IPS DF 6.9 (cell line): ENCODE measurements around the gene SFTPB.
"Not testable (repeated sequence)": the region's sequence is repeated elsewhere in the genome, so short reads cannot be mapped to it uniquely, and the experiment has no call there.

Experiments
- DNase-seq: peaks from one replicate; pipeline ENCODE4 v3.0.0-alpha.2; 2013; ENCODE audit warnings: low read depth, low spot score
- H3K27ac ChIP-seq: one replicate; pipeline ENCODE4 v1.5.1; 2013; ENCODE audit warnings: low read length, control low read depth
- H3K27me3 ChIP-seq: 2 replicates; pipeline ENCODE4 v1.6.1; 2013; ENCODE audit warnings: mild to moderate bottlenecking, low read length; ENCODE audit not compliant: control insufficient read depth, insufficient read depth
- H3K36me3 ChIP-seq: 2 replicates; pipeline ENCODE4 v1.6.1; 2013; ENCODE audit warnings: low read length; ENCODE audit not compliant: control insufficient read depth, insufficient read depth
- H3K4me1 ChIP-seq: 2 replicates; pipeline ENCODE4 v1.6.1; 2013; ENCODE audit warnings: low read length; ENCODE audit not compliant: control insufficient read depth, insufficient read depth
- H3K4me3 ChIP-seq: 2 replicates; pipeline ENCODE4 v1.5.1; 2013; ENCODE audit warnings: mild to moderate bottlenecking, low read length
- H3K9me3 ChIP-seq: 2 replicates; pipeline ENCODE4 v1.6.1; 2013; ENCODE audit warnings: low read length, inconsistent platforms; ENCODE audit not compliant: control insufficient read depth, insufficient read depth
- WGBS: extraction: QIAGEN DNeasy Blood & Tissue Kit; methylation state at CpG from one replicate; pipeline ENCODE4 v1.1.7; 2013; ENCODE audit warnings: mixed read lengths, missing lambda C conversion rate; ENCODE audit not compliant: insufficient read length, insufficient coverage; 5-methylcytosine and 5-hydroxymethylcytosine counted together

SFTPB gene

GRCh38 chr2:85666016-85666415, 2.0 kb downstream of the SFTPB start:
- H3K27ac ChIP-seq: no peak overlapping the region
- no peak for DNase-seq

GRCh38 chr2:85665264-85665937, 2.6 kb downstream of the SFTPB start:
- no CpG with 5 or more reads among the region's 11 CpGs for WGBS
- no peak overlapping the region for H3K27ac ChIP-seq
- peaks cover 1% of the 10 kb centered on the region; the same call in 1 of the 2 replicates for H3K4me1 ChIP-seq
- no peaks in the 10 kb centered on the region for H3K36me3 ChIP-seq
- no peaks in the 10 kb centered on the region for H3K27me3 ChIP-seq
- no peak for DNase-seq
- no peaks in the 10 kb centered on the region for H3K9me3 ChIP-seq
- H3K4me3 ChIP-seq: no peak overlapping the region

More at GRCh38 chr2:85666016-85666415, 2.0 kb downstream of the SFTPB start:
- no peaks in the 10 kb centered on the region for H3K36me3 ChIP-seq
- H3K4me1 ChIP-seq: no peaks in the 10 kb centered on the region
- H3K27me3 ChIP-seq: no peaks in the 10 kb centered on the region
- no peaks in the 10 kb centered on the region for H3K9me3 ChIP-seq
- no peak overlapping the region for H3K4me3 ChIP-seq
- no CpG with 5 or more reads among the region's 6 CpGs for WGBS

DNA sequence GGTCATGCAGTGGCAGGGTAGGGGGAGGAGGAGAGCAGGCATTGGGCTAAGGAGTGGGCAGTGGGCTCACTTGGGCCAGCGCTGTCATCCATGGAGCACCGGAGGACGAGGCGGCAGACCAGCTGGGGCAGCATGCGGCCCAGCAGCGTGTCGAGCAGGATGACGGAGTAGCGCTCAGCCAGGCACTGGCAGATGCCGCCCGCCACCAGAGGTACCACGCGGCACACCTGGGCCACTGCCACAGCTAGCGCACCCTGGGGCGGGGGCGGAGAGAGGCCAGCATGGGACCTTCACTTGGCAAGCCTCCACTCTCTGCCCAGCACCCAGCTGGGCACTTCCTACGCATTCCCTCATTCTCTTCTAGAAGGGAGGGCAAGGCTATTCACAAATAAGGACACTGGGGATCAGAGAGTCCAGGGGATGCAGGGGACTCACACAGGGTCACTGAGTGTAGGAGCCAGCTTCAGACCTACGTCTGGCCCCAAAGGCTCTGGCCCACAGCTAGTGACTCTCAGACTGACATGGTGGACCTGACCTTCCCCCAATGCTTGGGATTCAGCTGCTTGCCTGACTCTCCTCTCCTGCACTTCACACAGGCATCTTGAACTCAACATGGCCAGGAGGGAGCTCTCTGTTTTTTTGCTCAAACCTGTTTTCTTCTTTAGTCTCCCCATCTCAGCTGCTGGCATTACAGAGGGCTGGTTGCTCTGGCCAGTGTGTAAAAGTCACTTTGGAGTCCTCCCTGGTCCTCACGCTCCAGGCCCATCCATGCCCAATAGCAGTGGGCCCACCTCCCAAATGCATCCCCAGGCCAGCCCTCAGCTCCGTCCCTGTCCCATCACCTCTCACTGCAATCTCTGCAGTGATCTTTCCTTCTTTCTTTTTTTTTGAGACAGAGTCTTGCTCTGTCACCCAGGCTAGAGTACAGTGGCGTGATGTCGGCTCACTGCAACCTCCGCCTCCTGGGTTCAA, 4.1 kb downstream of the SFTPB start:
- Histone ChIP-seq H3K4me1 (peaks cover 1% of the 10 kb centered on the region; the same call in 1 of the 2 replicates), H3K27me3 (no peaks in the 10 kb centered on the region), H3K36me3 (peaks cover 5% of the 10 kb centered on the region; the same call in 1 of the 2 replicates), H3K9me3 (no peaks in the 10 kb centered on the region), H3K4me3 (no peak overlapping the region), H3K27ac (no peak overlapping the region)
- WGBS: no CpG with 5 or more reads among the region's 23 CpGs
- DNase-seq: no peak

DNA sequence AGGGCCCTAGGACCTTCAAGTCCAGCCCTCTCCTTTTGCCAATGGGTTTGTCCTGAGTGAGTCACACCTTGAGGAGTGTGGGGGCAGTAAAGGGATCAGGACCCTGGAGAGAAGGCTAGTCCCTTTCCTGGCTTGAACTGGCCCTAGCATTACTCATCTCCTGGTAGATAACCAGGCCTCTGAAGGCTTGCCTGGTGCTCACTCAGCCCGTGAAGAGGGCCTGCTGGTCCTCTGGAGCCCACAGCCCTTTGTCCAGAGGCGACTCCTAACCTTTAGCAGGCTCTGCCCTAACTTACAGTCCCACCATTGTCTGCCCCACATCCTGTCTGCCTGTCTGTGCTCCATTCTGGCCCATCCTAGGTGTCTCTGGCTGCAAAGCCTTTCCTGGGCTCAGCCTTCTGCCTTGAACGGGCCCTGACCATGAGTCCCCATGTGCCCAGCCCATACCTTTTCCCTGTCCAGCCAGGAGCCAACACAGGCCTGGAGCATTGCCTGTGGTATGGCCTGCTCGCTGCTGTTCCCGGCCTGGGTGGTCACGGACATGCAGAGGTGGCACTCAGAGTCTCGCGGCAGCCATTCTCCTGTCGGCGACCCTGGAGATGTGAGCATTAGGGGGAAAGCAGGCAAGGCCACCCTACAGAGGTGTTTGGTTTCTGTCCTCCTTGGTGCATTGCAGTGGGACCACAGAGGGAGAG, 5.0 kb downstream of the SFTPB start:
- no peak for DNase-seq
- H3K4me3 ChIP-seq: no peak overlapping the region
- no peaks in the 10 kb centered on the region for H3K9me3 ChIP-seq
- no CpG with 5 or more reads among the region's 10 CpGs for WGBS
- H3K27me3 ChIP-seq: no peaks in the 10 kb centered on the region
- H3K4me1 ChIP-seq: peaks cover 1% of the 10 kb centered on the region; the same call in 1 of the 2 replicates
- no peak overlapping the region for H3K27ac ChIP-seq
- peaks cover 5% of the 10 kb centered on the region; the same call in 1 of the 2 replicates for H3K36me3 ChIP-seq

- H3K4me3 ChIP-seq: no peak overlapping the region
- H3K27ac ChIP-seq: no peak overlapping the region
- WGBS: no CpG with 5 or more reads among the region's 14 CpGs
- peaks cover 1% of the 10 kb centered on the region; the same call in 1 of the 2 replicates for H3K4me1 ChIP-seq
- H3K27me3 ChIP-seq: no peaks in the 10 kb centered on the region
- no peak for DNase-seq
- H3K36me3 ChIP-seq: peaks cover 5% of the 10 kb centered on the region; the same call in 1 of the 2 replicates
- no peaks in the 10 kb centered on the region for H3K9me3 ChIP-seq
Observed at GRCh38 chr2:85661139-85661858, 6.7 kb downstream of the SFTPB start.

DNA sequence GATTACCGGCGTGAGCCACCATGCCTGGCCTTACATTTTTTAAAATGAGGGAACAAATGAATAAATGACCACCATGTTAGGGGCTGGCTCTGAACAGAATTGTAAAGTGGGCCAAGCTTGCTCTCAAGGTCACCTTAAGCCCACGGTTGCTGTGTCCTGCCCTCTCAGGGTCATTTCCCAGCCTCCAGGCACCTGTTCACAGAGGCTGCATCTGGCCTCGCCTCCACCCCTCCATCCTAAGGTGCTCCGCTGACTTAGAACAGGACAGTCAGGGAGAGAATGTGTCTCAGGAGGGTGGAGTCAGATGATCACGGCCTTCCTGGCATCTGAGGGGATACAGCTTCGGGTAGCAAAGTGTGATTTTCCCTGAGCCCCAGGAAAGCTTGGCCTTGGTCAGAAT, 7.3 kb downstream of the SFTPB start:
- peaks cover 5% of the 10 kb centered on the region; the same call in 1 of the 2 replicates for H3K36me3 ChIP-seq
- H3K9me3 ChIP-seq: no peaks in the 10 kb centered on the region
- H3K4me3 ChIP-seq: no peak overlapping the region
- H3K27me3 ChIP-seq: no peaks in the 10 kb centered on the region
- no peak for DNase-seq
- H3K4me1 ChIP-seq: peaks cover 1% of the 10 kb centered on the region; the same call in 1 of the 2 replicates
- no peak overlapping the region for H3K27ac ChIP-seq
- no CpG with 5 or more reads among the region's 7 CpGs for WGBS

- not testable (repeated sequence) for DNase-seq, H3K4me1 ChIP-seq, H3K4me3 ChIP-seq, H3K9me3 ChIP-seq, H3K27ac ChIP-seq, H3K36me3 ChIP-seq, H3K27me3 ChIP-seq
- no CpG with 5 or more reads among the region's 11 CpGs for WGBS
Observed at GRCh38 chr2:85660301-85660700, 7.7 kb downstream of the SFTPB start.

- WGBS: no CpG with 5 or more reads among the region's 13 CpGs
- H3K9me3 ChIP-seq: no peaks in the 10 kb centered on the region
- no peak for DNase-seq
- H3K36me3 ChIP-seq: peaks cover 5% of the 10 kb centered on the region; the same call in 1 of the 2 replicates
- peaks cover 1% of the 10 kb centered on the region; the same call in 1 of the 2 replicates for H3K4me1 ChIP-seq
- no peaks in the 10 kb centered on the region for H3K27me3 ChIP-seq
- H3K4me3 ChIP-seq: no peak overlapping the region
- no peak overlapping the region for H3K27ac ChIP-seq
Observed at GRCh38 chr2:85659324-85659981, 8.5 kb downstream of the SFTPB start.

DNA sequence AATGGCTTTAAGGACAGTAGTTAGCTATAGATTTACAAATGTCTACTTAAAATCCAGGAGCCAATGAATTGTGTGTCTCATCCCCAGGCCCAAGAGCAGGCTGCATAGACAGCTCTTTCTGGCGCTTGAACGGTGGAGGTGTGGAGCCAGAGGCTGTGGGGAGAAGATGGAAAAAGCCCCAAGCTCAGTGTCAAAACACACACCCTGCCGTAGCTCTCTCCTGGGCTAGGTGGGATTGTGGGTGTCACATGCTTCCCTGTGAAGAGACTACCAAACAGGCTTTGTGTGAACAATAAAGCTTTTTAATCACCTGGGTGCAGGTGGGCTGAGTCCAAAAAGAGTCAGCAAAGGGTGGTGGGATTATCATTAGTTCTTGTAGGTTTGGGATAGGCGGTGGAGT, 10.6 kb downstream of the SFTPB start:
- not testable (repeated sequence) for H3K36me3 ChIP-seq, H3K4me3 ChIP-seq, H3K27me3 ChIP-seq, H3K4me1 ChIP-seq, DNase-seq, H3K27ac ChIP-seq, H3K9me3 ChIP-seq
- WGBS: no CpG with 5 or more reads among the region's 4 CpGs
